ENCODE data around the gene FERMT3.

The FERMT3 gene

GRCh38 chr11:64265176-64266160 lies 58.9 kb downstream of the FERMT3 start:
- DNase-seq: no peak

DNA sequence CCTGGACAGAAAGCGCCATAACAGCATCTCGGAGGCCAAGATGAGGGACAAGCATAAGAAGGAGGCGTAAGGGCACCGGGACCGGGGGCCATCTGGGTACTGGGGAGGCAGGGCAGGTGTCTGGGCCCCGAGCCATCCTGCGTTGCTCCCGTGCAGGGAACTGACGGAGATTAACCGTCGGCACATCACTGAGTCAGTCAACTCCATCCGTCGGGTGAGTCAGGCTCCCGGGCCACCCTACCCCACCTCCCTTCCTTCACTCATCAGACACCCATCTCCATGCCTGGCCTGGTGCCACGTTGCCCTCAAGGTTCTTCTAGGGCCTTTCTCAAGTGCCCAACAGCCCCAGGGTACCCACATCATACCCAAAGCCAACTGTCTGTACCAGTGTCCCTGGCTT lies 59.8 kb downstream of the FERMT3 start:
- no peak for DNase-seq

GRCh38 chr11:64267207-64267945 lies 60.9 kb downstream of the FERMT3 start:
- no peak for DNase-seq

DNA sequence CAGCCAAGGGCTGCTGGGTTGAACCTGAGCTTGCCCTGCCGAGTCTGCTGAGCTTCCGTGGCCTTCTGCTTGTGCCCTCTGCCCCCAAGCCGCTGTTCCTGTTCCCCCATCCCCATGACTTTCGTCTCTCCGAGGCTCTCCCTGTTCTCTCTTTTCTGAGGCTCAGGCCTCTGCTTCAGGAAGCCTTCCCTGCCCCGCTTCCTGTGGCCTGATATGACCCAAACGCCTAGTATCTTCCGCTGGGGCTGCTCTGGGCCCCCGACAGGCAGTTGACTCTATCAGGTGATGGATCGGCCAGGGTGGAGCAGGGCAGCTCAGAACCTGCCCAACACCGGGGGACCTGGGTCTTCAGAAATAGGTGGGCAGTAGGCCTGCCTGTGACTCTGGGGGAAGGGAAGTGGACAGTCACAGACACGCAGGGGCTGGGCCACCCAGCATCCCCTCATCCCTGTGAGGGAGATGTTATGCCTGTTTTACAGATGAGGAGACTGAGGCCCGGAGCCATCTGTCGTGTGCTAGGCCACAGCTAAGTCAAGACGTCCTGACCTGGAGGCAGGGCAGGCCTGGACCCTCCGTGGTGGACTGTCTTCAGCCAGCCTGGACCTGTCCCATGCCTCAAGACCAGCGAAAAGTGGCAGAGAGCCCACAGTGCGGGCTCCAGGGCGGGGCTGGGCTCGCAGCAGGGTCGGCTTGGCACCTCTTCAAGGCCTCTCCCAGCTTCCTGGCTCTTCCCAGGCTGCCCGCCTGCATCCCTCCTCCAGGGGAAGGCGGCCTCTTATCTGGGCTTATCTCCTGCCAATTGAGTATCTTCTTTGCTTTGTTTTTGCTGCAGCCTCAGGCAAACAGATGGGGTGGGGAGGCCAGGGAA lies 61.7 kb downstream of the FERMT3 start:
- no peak for DNase-seq

- DNase-seq: peak; percentile 29
Measured at GRCh38 chr11:64268893-64269539, 62.5 kb downstream of the FERMT3 start.

GRCh38 chr11:64269540-64270220 lies 63.2 kb downstream of the FERMT3 start:
- DNase-seq: peak; percentile 96
